Mucosa of stomach (tissue), 1 donor: Measurements from ENCODE around the gene XAB2.

Experiments
- H3K27me3 ChIP-seq: one replicate; pipeline ENCODE4 v1.7.0; 2013; ENCODE audit warnings: mild to moderate bottlenecking, low read length; ENCODE audit not compliant: control insufficient read depth, insufficient read depth
- H3K36me3 ChIP-seq: one replicate; pipeline ENCODE4 v1.7.0; 2013; ENCODE audit warnings: low read length; ENCODE audit not compliant: control insufficient read depth, insufficient read depth
- H3K4me1 ChIP-seq: one replicate; pipeline ENCODE4 v1.7.0; 2013; ENCODE audit warnings: mild to moderate bottlenecking, low read length; ENCODE audit not compliant: control insufficient read depth, insufficient read depth
- H3K4me3 ChIP-seq: one replicate; pipeline ENCODE4 v1.7.0; 2013; ENCODE audit warnings: low read length
- H3K9ac ChIP-seq: one replicate; pipeline ENCODE4 v1.7.0; 2013; ENCODE audit warnings: mild to moderate bottlenecking, low read length, moderate library complexity
- H3K9me3 ChIP-seq: one replicate; pipeline ENCODE4 v1.7.0; 2013; ENCODE audit warnings: mild to moderate bottlenecking, low read length, moderate library complexity; ENCODE audit not compliant: control insufficient read depth
- donor health status: Pancreatic carcinoma.

The XAB2 gene

DNA sequence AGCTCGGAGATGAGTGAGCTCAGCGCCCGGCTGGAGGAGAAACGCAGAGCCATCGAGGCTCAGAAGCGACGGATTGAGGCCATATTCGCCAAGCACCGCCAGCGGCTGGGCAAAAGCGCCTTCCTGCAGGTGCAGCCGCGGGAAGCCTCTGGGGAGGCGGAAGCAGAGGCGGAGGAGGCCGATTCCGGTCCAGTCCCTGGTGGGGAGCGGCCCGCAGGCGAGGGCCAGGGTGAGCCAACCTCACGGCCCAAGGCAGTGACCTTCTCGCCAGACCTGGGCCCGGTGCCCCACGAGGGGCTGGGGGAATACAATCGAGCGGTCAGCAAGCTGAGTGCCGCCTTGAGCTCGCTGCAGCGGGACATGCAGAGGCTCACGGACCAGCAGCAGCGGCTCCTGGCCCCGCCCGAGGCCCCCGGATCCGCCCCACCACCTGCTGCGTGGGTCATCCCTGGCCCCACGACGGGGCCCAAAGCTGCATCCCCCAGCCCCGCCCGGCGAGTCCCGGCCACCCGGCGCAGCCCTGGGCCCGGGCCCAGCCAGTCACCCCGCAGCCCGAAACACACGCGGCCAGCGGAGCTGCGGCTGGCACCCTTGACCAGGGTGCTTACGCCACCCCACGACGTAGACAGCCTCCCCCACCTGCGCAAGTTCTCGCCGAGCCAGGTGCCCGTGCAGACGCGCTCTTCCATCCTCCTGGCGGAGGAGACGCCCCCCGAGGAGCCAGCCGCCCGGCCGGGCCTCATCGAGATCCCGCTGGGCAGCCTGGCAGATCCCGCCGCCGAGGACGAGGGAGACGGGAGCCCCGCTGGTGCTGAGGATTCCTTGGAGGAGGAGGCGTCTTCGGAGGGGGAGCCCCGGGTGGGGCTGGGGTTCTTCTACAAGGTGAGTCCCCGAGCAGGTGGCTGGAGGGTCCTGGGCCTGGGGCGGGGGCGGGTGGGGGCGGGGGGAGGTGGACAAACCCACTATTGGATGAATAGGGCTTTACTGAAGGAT, 16.8 kb downstream of the XAB2 start:
- Histone ChIP-seq H3K4me1 (peaks cover 6% of the 10 kb centered on the region), H3K27me3 (no peaks in the 10 kb centered on the region), H3K36me3 (no peaks in the 10 kb centered on the region), H3K9me3 (no peaks in the 10 kb centered on the region), H3K9ac (no peak overlapping the region), H3K4me3 (no peak overlapping the region)

DNA sequence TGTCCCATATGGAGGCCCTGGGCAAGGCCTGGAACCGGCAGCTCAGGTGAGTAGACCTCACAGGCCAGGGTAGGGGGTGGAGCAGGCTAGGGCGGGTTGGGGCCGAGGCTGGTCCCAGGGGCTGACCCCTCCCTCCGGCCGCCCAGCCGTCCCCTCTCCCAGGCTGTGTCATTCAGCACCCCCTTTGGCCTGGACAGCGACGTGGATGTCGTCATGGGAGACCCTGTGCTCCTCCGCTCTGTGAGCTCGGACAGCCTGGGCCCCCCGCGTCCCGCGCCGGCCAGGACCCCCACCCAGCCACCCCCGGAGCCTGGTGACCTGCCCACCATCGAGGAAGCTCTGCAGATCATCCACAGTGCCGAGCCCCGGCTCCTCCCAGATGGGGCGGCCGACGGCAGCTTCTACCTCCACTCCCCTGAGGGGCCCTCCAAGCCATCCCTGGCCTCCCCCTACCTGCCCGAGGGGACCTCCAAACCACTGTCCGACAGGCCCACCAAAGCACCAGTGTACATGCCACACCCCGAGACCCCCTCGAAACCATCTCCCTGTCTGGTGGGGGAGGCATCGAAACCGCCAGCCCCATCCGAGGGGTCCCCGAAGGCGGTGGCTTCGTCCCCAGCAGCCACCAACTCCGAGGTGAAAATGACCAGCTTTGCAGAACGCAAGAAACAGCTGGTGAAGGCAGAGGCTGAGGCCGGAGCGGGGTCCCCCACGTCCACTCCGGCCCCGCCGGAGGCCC, 17.6 kb downstream of the XAB2 start:
- H3K9me3 ChIP-seq = no peaks in the 10 kb centered on the region
- H3K9ac ChIP-seq = no peak overlapping the region
- H3K36me3 ChIP-seq = no peaks in the 10 kb centered on the region
- no peaks in the 10 kb centered on the region for H3K27me3 ChIP-seq
- H3K4me3 ChIP-seq = no peak overlapping the region
- no peaks in the 10 kb centered on the region for H3K4me1 ChIP-seq

DNA sequence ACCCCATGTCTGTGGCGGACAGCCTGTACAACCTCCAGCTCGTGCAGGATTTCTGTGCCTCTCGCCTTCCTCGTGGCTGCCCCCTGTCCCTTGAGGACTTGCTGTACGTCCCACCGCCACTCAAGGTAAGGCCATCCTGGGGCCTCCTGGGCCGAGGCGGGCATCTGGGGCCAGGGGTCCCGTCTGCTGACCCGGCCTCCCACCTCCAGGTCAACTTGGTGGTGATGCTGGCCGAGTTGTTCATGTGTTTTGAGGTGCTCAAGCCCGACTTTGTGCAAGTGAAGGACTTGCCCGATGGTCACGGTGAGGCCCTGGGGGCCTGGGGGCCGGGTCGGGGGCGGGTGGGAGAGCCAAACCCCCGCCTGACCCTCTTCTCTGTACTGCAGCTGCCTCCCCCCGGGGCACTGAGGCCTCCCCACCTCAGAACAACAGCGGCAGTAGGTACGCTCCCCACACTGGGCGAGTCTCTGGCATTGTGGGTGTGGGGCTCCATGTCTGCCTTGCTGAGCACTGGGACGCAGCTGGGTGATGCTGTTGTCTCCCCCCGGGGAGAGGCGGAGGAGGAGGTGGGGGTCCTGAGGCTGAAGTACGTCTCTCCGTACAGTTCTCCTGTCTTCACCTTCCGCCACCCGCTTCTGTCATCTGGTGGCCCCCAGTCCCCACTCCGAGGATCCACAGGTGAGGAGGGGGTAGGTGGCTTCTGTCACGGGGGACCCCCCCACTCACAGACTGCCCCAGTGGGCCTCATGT, 18.7 kb downstream of the XAB2 start:
- no peaks in the 10 kb centered on the region for H3K27me3 ChIP-seq
- no peaks in the 10 kb centered on the region for H3K36me3 ChIP-seq
- H3K9me3 ChIP-seq = no peaks in the 10 kb centered on the region
- no peak overlapping the region for H3K9ac ChIP-seq
- H3K4me1 ChIP-seq = no peaks in the 10 kb centered on the region
- no peak overlapping the region for H3K4me3 ChIP-seq

DNA sequence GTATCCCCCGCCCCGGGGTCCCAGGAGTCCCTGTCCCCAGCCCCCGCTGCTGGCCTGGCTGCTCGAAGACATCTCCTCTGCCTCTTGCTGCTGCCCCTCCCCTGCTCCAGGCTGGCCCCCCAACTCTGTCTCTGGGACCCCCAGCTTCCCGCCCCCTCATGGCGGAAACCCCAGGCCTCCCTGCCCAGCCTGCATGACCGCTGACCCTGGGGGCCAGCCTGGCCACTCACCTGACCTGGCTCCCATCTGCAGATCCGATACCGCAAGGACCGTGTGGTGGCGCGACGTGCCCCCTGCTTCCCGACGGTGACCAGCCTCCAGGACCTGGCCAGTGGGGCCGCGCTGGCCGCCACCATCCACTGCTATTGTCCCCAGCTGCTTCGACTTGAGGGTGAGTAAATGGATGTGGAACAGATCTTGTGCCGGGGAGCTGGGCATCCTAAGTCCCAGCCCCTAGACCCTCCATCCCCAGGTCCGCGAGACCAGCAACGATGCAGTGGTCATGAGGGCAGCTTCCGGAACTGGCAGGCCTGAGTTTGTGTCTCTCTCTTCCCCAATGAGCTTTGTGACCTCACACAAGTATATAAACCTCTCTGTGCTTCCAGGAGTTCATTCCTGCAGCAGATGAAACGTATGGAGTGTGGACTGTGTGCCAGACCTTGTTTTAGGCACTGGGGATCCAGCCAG, 21.3 kb downstream of the XAB2 start:
- Histone ChIP-seq H3K36me3 (no peaks in the 10 kb centered on the region), H3K4me3 (no peak overlapping the region), H3K9ac (no peak overlapping the region), H3K9me3 (no peaks in the 10 kb centered on the region), H3K4me1 (peaks cover 16% of the 10 kb centered on the region), H3K27me3 (no peaks in the 10 kb centered on the region)

DNA sequence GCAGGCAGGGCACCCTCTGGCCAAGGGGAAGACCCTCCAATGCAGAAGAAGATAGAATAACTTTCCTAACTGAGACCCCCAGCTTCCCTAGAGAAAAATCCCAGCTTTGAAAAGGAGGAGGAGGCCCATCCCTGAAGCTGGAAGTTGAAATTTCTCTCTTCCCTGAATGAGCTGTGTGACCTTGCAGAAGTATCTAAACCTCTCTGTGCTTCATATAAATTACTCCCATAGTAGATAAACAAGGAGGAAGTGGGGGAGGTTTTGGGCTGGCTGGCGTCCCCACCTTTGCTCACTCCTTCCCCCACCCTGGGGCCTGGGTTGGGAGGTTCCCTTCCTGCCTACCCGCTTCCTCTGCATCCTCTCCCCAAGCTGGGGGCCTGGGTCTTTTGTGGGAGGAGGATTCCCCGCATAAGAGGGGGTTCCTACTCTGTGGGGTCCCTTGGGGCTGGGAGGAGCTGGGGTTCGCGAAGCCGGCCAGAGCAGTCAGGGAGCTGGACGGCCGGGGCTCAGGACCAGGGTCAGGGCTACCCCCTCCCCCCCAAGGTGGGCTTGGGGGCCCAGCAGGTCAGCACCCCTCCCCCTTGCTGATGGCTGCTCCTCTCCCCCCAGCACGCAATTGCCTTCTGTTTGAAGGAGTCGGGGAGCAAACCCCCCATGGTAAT, 22.0 kb downstream of the XAB2 start:
- no peak overlapping the region for H3K4me3 ChIP-seq
- peaks cover 22% of the 10 kb centered on the region for H3K4me1 ChIP-seq
- no peaks in the 10 kb centered on the region for H3K36me3 ChIP-seq
- H3K27me3 ChIP-seq = no peaks in the 10 kb centered on the region
- H3K9me3 ChIP-seq = no peaks in the 10 kb centered on the region
- no peak overlapping the region for H3K9ac ChIP-seq

DNA sequence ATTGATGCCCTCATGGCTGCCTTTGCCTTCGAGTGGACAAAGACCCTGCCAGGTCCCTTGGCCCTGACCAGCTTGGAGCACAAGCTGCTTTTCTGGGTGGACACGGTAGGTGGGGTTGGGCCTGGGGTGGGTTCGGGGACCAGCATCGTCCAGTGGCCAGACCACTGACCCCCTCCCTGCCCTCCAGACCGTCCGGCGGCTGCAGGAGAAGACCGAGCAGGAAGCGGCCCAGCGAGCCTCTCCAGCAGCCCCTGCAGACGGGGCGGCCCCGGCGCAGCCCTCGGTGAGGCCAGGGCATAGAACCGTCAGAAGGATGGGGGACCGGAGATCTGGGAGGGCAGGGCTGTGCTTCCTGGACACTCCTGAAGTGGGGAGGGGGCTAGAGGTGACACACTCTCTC, 23.1 kb downstream of the XAB2 start:
- H3K36me3 ChIP-seq = no peaks in the 10 kb centered on the region
- no peaks in the 10 kb centered on the region for H3K27me3 ChIP-seq
- H3K9me3 ChIP-seq = no peaks in the 10 kb centered on the region
- H3K9ac ChIP-seq = no peak overlapping the region
- H3K4me1 ChIP-seq = peaks cover 28% of the 10 kb centered on the region
- H3K4me3 ChIP-seq = no peak overlapping the region

GRCh38 chr19:7605490-7606222, 23.7 kb downstream of the XAB2 start:
- H3K9ac ChIP-seq = no peak overlapping the region
- H3K36me3 ChIP-seq = no peaks in the 10 kb centered on the region
- no peaks in the 10 kb centered on the region for H3K27me3 ChIP-seq
- no peak overlapping the region for H3K4me3 ChIP-seq
- peaks cover 28% of the 10 kb centered on the region for H3K4me1 ChIP-seq
- H3K9me3 ChIP-seq = no peaks in the 10 kb centered on the region

DNA sequence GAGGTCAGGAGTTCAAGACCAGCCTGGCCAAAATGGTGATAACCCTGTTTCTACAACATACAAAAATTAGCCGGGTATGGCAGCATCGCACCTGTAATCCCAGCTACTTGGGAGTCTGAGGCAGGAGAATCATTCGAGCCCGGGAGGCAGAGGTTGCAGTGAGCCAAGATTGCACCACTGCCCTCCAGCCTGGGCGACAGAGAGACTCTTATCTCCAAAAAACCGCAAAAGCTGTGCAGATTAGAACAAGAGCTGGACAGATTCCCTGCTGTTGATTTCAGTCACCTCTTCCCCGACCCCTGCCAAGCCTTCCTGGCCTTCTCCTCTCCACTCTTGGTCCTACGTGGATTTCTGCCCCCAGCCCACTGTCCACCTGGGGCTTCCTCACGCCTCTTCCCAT, 25.4 kb downstream of the XAB2 start:
- H3K27me3 ChIP-seq = no peaks in the 10 kb centered on the region
- peaks cover 28% of the 10 kb centered on the region for H3K4me1 ChIP-seq
- no peak overlapping the region for H3K9ac ChIP-seq
- no peaks in the 10 kb centered on the region for H3K9me3 ChIP-seq
- H3K4me3 ChIP-seq = no peak overlapping the region
- no peaks in the 10 kb centered on the region for H3K36me3 ChIP-seq

GRCh38 chr19:7602935-7603497, 26.3 kb downstream of the XAB2 start:
- Histone ChIP-seq H3K27me3 (no peaks in the 10 kb centered on the region), H3K9me3 (no peaks in the 10 kb centered on the region), H3K36me3 (no peaks in the 10 kb centered on the region), H3K4me1 (peaks cover 34% of the 10 kb centered on the region), H3K9ac (no peak overlapping the region), H3K4me3 (no peak overlapping the region)

- peaks cover 40% of the 10 kb centered on the region for H3K4me1 ChIP-seq
- peak overlapping the region; percentile 39 for H3K9ac ChIP-seq
- no peaks in the 10 kb centered on the region for H3K36me3 ChIP-seq
- H3K27me3 ChIP-seq = no peaks in the 10 kb centered on the region
- no peak overlapping the region for H3K4me3 ChIP-seq
- no peaks in the 10 kb centered on the region for H3K9me3 ChIP-seq
These were observed 27.0 kb downstream of the XAB2 start for GRCh38 chr19:7602240-7602934.
